ENCODE measurements around the gene IRX4.

- TF ChIP-seq, protein P1, sequence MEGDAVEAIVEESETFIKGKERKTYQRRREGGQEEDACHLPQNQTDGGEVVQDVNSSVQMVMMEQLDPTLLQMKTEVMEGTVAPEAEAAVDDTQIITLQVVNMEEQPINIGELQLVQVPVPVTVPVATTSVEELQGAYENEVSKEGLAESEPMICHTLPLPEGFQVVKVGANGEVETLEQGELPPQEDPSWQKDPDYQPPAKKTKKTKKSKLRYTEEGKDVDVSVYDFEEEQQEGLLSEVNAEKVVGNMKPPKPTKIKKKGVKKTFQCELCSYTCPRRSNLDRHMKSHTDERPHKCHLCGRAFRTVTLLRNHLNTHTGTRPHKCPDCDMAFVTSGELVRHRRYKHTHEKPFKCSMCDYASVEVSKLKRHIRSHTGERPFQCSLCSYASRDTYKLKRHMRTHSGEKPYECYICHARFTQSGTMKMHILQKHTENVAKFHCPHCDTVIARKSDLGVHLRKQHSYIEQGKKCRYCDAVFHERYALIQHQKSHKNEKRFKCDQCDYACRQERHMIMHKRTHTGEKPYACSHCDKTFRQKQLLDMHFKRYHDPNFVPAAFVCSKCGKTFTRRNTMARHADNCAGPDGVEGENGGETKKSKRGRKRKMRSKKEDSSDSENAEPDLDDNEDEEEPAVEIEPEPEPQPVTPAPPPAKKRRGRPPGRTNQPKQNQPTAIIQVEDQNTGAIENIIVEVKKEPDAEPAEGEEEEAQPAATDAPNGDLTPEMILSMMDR (conservative IDR thresholded peaks at IDR 0.05; ENCODE audit: low read length), result no peak
- no peak for TF ChIP-seq EZH2phosphoT487 (IDR thresholded peaks at IDR 0.05; ENCODE audit: borderline replicate concordance)
Measured at GRCh38 chr5:1867815-1868143, 14.9 kb downstream of the IRX4 start.

All from Loucy (cell line).